IPS DF 6.9 (cell line): Measurements from ENCODE around the gene SLC44A3.
"Not testable (repeated sequence)": the region's sequence is repeated elsewhere in the genome, so short reads cannot be mapped to it uniquely, and the experiment has no call there.

ENCODE experiments used
- DNase-seq: peaks from one replicate; pipeline ENCODE4 v3.0.0-alpha.2; 2013; ENCODE audit warnings: low read depth, low spot score
- H3K27ac ChIP-seq: one replicate; pipeline ENCODE4 v1.5.1; 2013; ENCODE audit warnings: low read length, control low read depth
- H3K27me3 ChIP-seq: 2 replicates; pipeline ENCODE4 v1.6.1; 2013; ENCODE audit warnings: mild to moderate bottlenecking, low read length; ENCODE audit not compliant: control insufficient read depth, insufficient read depth
- H3K36me3 ChIP-seq: 2 replicates; pipeline ENCODE4 v1.6.1; 2013; ENCODE audit warnings: low read length; ENCODE audit not compliant: control insufficient read depth, insufficient read depth
- H3K4me1 ChIP-seq: 2 replicates; pipeline ENCODE4 v1.6.1; 2013; ENCODE audit warnings: low read length; ENCODE audit not compliant: control insufficient read depth, insufficient read depth
- H3K4me3 ChIP-seq: 2 replicates; pipeline ENCODE4 v1.5.1; 2013; ENCODE audit warnings: mild to moderate bottlenecking, low read length
- H3K9me3 ChIP-seq: 2 replicates; pipeline ENCODE4 v1.6.1; 2013; ENCODE audit warnings: low read length, inconsistent platforms; ENCODE audit not compliant: control insufficient read depth, insufficient read depth
- WGBS: extraction: QIAGEN DNeasy Blood & Tissue Kit; methylation state at CpG from one replicate; pipeline ENCODE4 v1.1.7; 2013; ENCODE audit warnings: mixed read lengths, missing lambda C conversion rate; ENCODE audit not compliant: insufficient read length, insufficient coverage; 5-methylcytosine and 5-hydroxymethylcytosine counted together

SLC44A3 gene

GRCh38 chr1:94832931-94833585, 12.9 kb downstream of the SLC44A3 start:
- Histone ChIP-seq H3K27me3 (no peaks in the 10 kb centered on the region), H3K27ac (no peak overlapping the region), H3K4me3 (no peak overlapping the region), H3K36me3 (no peaks in the 10 kb centered on the region), H3K9me3 (no peaks in the 10 kb centered on the region), H3K4me1 (no peaks in the 10 kb centered on the region)
- DNase-seq, result no peak
- no CpG with 5 or more reads among the region's 6 CpGs for WGBS

- no peaks in the 10 kb centered on the region for H3K4me1 ChIP-seq
- no peak for DNase-seq
- H3K36me3 ChIP-seq, result no peaks in the 10 kb centered on the region
- no peaks in the 10 kb centered on the region for H3K27me3 ChIP-seq
- no CpG with 5 or more reads among the region's 2 CpGs for WGBS
- no peak overlapping the region for H3K4me3 ChIP-seq
- no peak overlapping the region for H3K27ac ChIP-seq
- no peaks in the 10 kb centered on the region for H3K9me3 ChIP-seq
Measured at GRCh38 chr1:94836891-94837290, 16.7 kb downstream of the SLC44A3 start.

- no CpG with 5 or more reads among the region's 9 CpGs for WGBS
- not testable (repeated sequence) for H3K27ac ChIP-seq, H3K9me3 ChIP-seq, H3K36me3 ChIP-seq, H3K4me1 ChIP-seq, H3K4me3 ChIP-seq, DNase-seq, H3K27me3 ChIP-seq
Measured at GRCh38 chr1:94840381-94840780, 20.2 kb downstream of the SLC44A3 start.

GRCh38 chr1:94840808-94841207, 20.7 kb downstream of the SLC44A3 start:
- no peaks in the 10 kb centered on the region for H3K36me3 ChIP-seq
- H3K27me3 ChIP-seq, result no peaks in the 10 kb centered on the region
- DNase-seq, result no peak
- no peak overlapping the region for H3K4me3 ChIP-seq
- no peaks in the 10 kb centered on the region for H3K4me1 ChIP-seq
- no peak overlapping the region for H3K27ac ChIP-seq
- no peaks in the 10 kb centered on the region for H3K9me3 ChIP-seq
- no CpG with 5 or more reads among the region's 5 CpGs for WGBS

DNA sequence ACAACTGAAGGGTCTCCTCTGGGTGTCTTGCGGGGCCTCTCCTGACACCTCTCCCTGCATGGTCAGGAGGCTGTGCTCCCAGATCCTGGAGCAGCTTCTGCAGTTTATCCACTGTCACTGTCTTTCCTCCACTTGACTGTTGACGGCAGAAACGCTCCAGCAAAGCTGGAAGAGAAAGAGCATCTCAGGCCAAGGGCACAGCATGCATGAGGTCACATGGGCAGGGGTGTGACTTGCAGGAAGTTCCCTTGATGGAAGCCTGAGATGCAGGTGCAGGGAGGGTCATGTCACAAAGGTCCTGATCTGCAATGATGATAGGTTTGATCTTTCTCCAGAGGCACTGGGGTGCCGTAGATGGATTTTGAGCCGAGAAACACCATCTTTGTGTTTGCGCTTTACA, 23.3 kb downstream of the SLC44A3 start:
- WGBS, result no CpG with 5 or more reads among the region's 6 CpGs
- H3K4me1 ChIP-seq, result no peaks in the 10 kb centered on the region
- no peaks in the 10 kb centered on the region for H3K27me3 ChIP-seq

DNA sequence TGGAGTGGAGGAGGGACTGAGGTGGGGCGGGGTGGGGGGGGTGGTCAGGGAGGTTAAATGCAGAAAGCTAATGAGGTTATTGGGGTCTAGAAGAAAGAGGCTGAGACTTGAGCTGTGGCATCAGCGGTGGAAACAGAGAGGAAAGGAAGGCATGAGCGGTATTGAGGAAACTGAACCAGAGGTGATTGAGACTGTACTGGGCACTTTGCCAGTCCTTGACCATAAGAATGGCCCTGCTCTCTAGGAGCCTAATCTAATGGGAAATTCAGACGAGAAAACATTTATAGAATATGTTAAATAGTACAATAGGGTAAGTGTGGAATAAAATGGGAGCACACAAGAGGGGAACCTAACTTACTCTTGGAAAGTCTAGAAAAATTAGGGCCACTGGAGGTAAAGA, 23.7 kb downstream of the SLC44A3 start:
- H3K9me3 ChIP-seq, result no peaks in the 10 kb centered on the region
- H3K36me3 ChIP-seq, result no peaks in the 10 kb centered on the region
- no peak overlapping the region for H3K4me3 ChIP-seq
- no peaks in the 10 kb centered on the region for H3K4me1 ChIP-seq
- whole genome bisulfite sequencing, result no CpG with 5 or more reads among the region's 4 CpGs
- H3K27ac ChIP-seq, result no peak overlapping the region
- no peak for DNase-seq
- no peaks in the 10 kb centered on the region for H3K27me3 ChIP-seq

More for the DNA sequence above, 23.3 kb downstream of the SLC44A3 start:
- no peaks in the 10 kb centered on the region for H3K9me3 ChIP-seq
- H3K4me3 ChIP-seq, result no peak overlapping the region
- H3K36me3 ChIP-seq, result no peaks in the 10 kb centered on the region
- no peak for DNase-seq
- H3K27ac ChIP-seq, result no peak overlapping the region

- Histone ChIP-seq H3K36me3 (no peaks in the 10 kb centered on the region), H3K4me1 (no peaks in the 10 kb centered on the region), H3K9me3 (no peaks in the 10 kb centered on the region), H3K4me3 (no peak overlapping the region), H3K27ac (no peak overlapping the region), H3K27me3 (no peaks in the 10 kb centered on the region)
- no peak for DNase-seq
- WGBS, result no CpG with 5 or more reads among the region's 5 CpGs
Measured at GRCh38 chr1:94846308-94846707, 26.2 kb downstream of the SLC44A3 start.

GRCh38 chr1:94851571-94851970, 31.4 kb downstream of the SLC44A3 start:
- no peak overlapping the region for H3K27ac ChIP-seq
- H3K36me3 ChIP-seq, result no peaks in the 10 kb centered on the region
- no CpG with 5 or more reads among the region's 1 CpG for WGBS
- no peaks in the 10 kb centered on the region for H3K27me3 ChIP-seq
- no peak overlapping the region for H3K4me3 ChIP-seq
- no peak for DNase-seq
- no peaks in the 10 kb centered on the region for H3K4me1 ChIP-seq
- H3K9me3 ChIP-seq, result no peaks in the 10 kb centered on the region

- no peak for DNase-seq
- Histone ChIP-seq H3K4me3 (no peak overlapping the region), H3K36me3 (no peaks in the 10 kb centered on the region), H3K9me3 (no peaks in the 10 kb centered on the region), H3K4me1 (no peaks in the 10 kb centered on the region), H3K27me3 (no peaks in the 10 kb centered on the region), H3K27ac (no peak overlapping the region)
- WGBS, result no CpG with 5 or more reads among the region's 2 CpGs
Measured at GRCh38 chr1:94852788-94853187, 32.6 kb downstream of the SLC44A3 start.

DNA sequence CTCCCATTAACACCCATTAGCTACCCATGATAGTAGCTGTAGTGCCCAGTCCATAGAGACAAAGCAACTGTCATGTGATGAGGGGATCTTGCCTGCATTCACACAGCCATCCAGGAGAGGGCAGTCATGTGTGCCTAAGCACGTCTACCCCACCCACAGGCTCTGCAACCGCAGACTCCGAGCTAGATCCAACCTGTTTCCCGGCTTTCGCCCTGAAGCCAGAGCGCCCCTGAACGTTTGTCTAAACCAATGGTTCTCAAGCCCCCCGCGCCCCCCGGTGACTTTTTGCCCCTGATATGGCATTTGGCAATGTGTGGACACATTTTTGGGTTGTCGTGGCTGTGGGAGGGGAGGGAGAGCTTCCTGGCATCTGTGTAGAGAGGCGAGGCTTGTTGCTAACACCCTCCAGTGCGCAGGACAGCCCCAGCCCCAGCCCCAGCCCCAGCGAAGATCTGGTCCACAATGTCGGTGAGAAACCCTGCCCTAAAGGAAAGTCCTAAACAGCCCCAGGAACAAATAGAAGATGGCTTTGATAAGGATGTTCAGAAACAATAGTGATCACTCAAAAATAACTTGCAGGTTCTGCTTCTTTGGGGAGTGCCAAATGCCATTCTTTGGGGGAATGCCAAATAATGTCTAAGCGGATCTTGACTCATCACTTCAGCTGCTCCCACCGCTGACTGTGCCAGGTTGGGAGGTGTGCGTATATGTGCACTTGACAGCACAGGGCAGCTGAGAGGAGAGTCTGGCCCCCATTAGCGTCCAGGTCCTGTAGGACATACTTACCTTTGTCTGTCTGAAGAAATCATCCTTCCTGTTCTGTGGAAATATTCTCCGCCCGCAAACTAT, 34.5 kb downstream of the SLC44A3 start:
- H3K9me3 ChIP-seq, result no peaks in the 10 kb centered on the region
- WGBS, result no CpG with 5 or more reads among the region's 21 CpGs
- no peaks in the 10 kb centered on the region for H3K27me3 ChIP-seq
- DNase-seq, result peak; percentile 96
- no peaks in the 10 kb centered on the region for H3K36me3 ChIP-seq
- no peak overlapping the region for H3K27ac ChIP-seq
- H3K4me3 ChIP-seq, result peak overlapping the region; percentile 12; the same call in 1 of the 2 replicates
- H3K4me1 ChIP-seq, result no peaks in the 10 kb centered on the region
